ENCODE results near the gene THBS1. TPM values are rescaled to one million over a fixed set of nuclear protein-coding genes. Genes with fewer than 3 reads are reported as not detected.

Gene THBS1
- total RNA-seq, 1 experiment from 2014 or later: 37.1 TPM

GRCh38 chr15:39585389-39585841, 4.5 kb downstream of the THBS1 start:
- ATAC-seq (no peak), DNase-seq (ENCODE audit: low spot score) (no peak)
- H3K27ac Mint-ChIP-seq: no peak overlapping the region
- H3K36me3 Mint-ChIP-seq: peaks cover 78% of the 10 kb centered on the region
- no peaks in the 10 kb centered on the region for H3K9me3 Mint-ChIP-seq
- ChIA-PET CTCF (no interaction called here), POLR2A (no interaction called here)
- no peaks in the 10 kb centered on the region; the same call in 1 of the 2 replicates for H3K27me3 Mint-ChIP-seq (ENCODE audit: low read depth)
- H3K4me3 Mint-ChIP-seq: no peak overlapping the region
- peaks cover 13% of the 10 kb centered on the region for H3K4me1 Mint-ChIP-seq
- TF ChIP-seq ZNF121 (CRISPR knock-in tag; IDR thresholded peaks at IDR 0.05) (no peak), TEAD4 (CRISPR knock-in tag; IDR thresholded peaks at IDR 0.05) (no peak), GABPB1 (CRISPR knock-in tag; IDR thresholded peaks at IDR 0.05) (no peak), GRHL2 (CRISPR knock-in tag; IDR thresholded peaks at IDR 0.05; ENCODE audit: insufficient replicate concordance, severe bottlenecking) (no peak), NFATC4 (CRISPR knock-in tag; IDR thresholded peaks at IDR 0.05) (no peak), ZNF263 (CRISPR knock-in tag; IDR thresholded peaks at IDR 0.05; ENCODE audit: low read depth) (no peak), MXD4 (CRISPR knock-in tag; IDR thresholded peaks at IDR 0.05; ENCODE audit: borderline replicate concordance) (no peak), PRDM15 (CRISPR knock-in tag; IDR thresholded peaks at IDR 0.05) (no peak), AR (CRISPR knock-in tag; IDR thresholded peaks at IDR 0.05) (no peak), ZNF423 (CRISPR knock-in tag; IDR thresholded peaks at IDR 0.05) (no peak), ZSCAN18 (CRISPR knock-in tag; IDR thresholded peaks at IDR 0.05) (no peak)

GRCh38 chr15:39585871-39586301, 5.0 kb downstream of the THBS1 start:
- no peaks in the 10 kb centered on the region; the same call in 1 of the 2 replicates for H3K27me3 Mint-ChIP-seq (ENCODE audit: low read depth)
- POLR2A ChIA-PET: no interaction called here
- CTCF ChIA-PET: no interaction called here
- H3K36me3 Mint-ChIP-seq: peaks cover 82% of the 10 kb centered on the region
- H3K27ac Mint-ChIP-seq: no peak overlapping the region
- H3K4me3 Mint-ChIP-seq: no peak overlapping the region
- H3K9me3 Mint-ChIP-seq: no peaks in the 10 kb centered on the region
- H3K4me1 Mint-ChIP-seq: peaks cover 13% of the 10 kb centered on the region
- no peak for ATAC-seq
- no peak for DNase-seq (ENCODE audit: low spot score)
- TF ChIP-seq TCF7 (CRISPR knock-in tag; IDR thresholded peaks at IDR 0.05; ENCODE audit: low read depth): no peak
- TF ChIP-seq GTF2I (CRISPR knock-in tag; conservative IDR thresholded peaks at IDR 0.05): no peak
- TF ChIP-seq ZNF138 (CRISPR knock-in tag; conservative IDR thresholded peaks at IDR 0.05): no peak
- no peak for TF ChIP-seq ATF6 (CRISPR knock-in tag; IDR thresholded peaks at IDR 0.05)
- TF ChIP-seq ATF1 (CRISPR knock-in tag; IDR thresholded peaks at IDR 0.05): no peak
- no peak for TF ChIP-seq GRHL2 (CRISPR knock-in tag; IDR thresholded peaks at IDR 0.05; ENCODE audit: insufficient replicate concordance, severe bottlenecking)
- no peak for TF ChIP-seq ZNF396 (CRISPR knock-in tag; IDR thresholded peaks at IDR 0.05; ENCODE audit: borderline replicate concordance)
- TF ChIP-seq FOXP1 (CRISPR knock-in tag; IDR thresholded peaks at IDR 0.05; ENCODE audit: borderline replicate concordance): no peak
- no peak for TF ChIP-seq SOX15 (CRISPR knock-in tag; IDR thresholded peaks at IDR 0.05)
- TF ChIP-seq ELF4 (CRISPR knock-in tag; IDR thresholded peaks at IDR 0.05; ENCODE audit: low read depth): no peak
- TF ChIP-seq EMX1 (CRISPR knock-in tag; IDR thresholded peaks at IDR 0.05): no peak
- no peak for TF ChIP-seq ATF2 (CRISPR knock-in tag; IDR thresholded peaks at IDR 0.05; ENCODE audit: borderline replicate concordance, low read depth)
- no peak for TF ChIP-seq ZNF423 (CRISPR knock-in tag; IDR thresholded peaks at IDR 0.05)
- no peak for TF ChIP-seq CTCF (IDR thresholded peaks at IDR 0.05)
- TF ChIP-seq JUN (CRISPR knock-in tag; IDR thresholded peaks at IDR 0.05): no peak
